CD14-positive monocyte (primary cell): Measurements from ENCODE around the gene DSTYK. TPM values are rescaled to one million over a fixed set of nuclear protein-coding genes. Genes with fewer than 3 reads are reported as not detected.

Experiments
- DNase-seq, 3 donors: peaks; one replicate each; pipeline ENCODE4 v3.0.0-alpha.2; 2011 to 2022
- H2AFZ ChIP-seq: 2 replicates; pipeline ENCODE4 v1.6.0; 2012; ENCODE audit warnings: mild to moderate bottlenecking, low read depth, low read length, inconsistent platforms; ENCODE audit not compliant: insufficient read depth, poor library complexity, severe bottlenecking
- H3K27ac ChIP-seq, 2 donors: 1 replicate in 1 of 2; 2 replicates in 1 of 2; pipeline ENCODE4 v1.5.1; 2012 to 2013; ENCODE audit warnings: low read length in 2 of 2, control low read depth in 1 of 2, inconsistent platforms in 1 of 2, low read depth in 1 of 2, mild to moderate bottlenecking in 1 of 2
- H3K27me3 ChIP-seq, 2 donors: one replicate each; pipeline versions ENCODE4 v1.6.0 to v1.6.1; 2011 to 2013; ENCODE audit warnings: low read length in 2 of 2; ENCODE audit not compliant: control insufficient read depth in 2 of 2, insufficient read depth in 2 of 2
- H3K36me3 ChIP-seq, 2 donors: replicated peaks in 1 of 2; 1 replicate in 1 of 2; 2 replicates in 1 of 2; pipeline versions ENCODE4 v1.5.1 to v1.6.1; 2012 to 2013; ENCODE audit warnings: low read length in 2 of 2, control low read depth in 1 of 2, inconsistent platforms in 1 of 2, mild to moderate bottlenecking in 1 of 2; ENCODE audit not compliant: insufficient read depth in 2 of 2, control insufficient read depth in 1 of 2
- H3K4me1 ChIP-seq, 2 donors: 1 replicate in 1 of 2; 2 replicates in 1 of 2; pipeline versions ENCODE4 v1.5.1 to v1.6.1; 2012 to 2013; ENCODE audit warnings: low read length in 2 of 2, control low read depth in 1 of 2, inconsistent platforms in 1 of 2, mild to moderate bottlenecking in 1 of 2, moderate library complexity in 1 of 2; ENCODE audit not compliant: insufficient read depth in 2 of 2, control insufficient read depth in 1 of 2
- H3K4me2 ChIP-seq: replicated peaks from 2 replicates; pipeline ENCODE3; 2012; ENCODE audit warnings: low read length, moderate library complexity, mild to moderate bottlenecking; ENCODE audit not compliant: poor library complexity, severe bottlenecking; ENCODE audit errors: extremely low read depth
- H3K4me3 ChIP-seq, 3 experiments: fragments of 200-600 bp in 1 of 3; sonication (generic) in 1 of 3; replicated peaks in 1 of 3; 1 replicate in 2 of 3; 2 replicates in 1 of 3; pipeline ENCODE4 v1.5.1; 2011 to 2013; ENCODE audit warnings: low read length in 3 of 3, mild to moderate bottlenecking in 3 of 3, control low read depth in 2 of 3, low read depth in 2 of 3, inconsistent platforms in 1 of 3, moderate library complexity in 1 of 3
- H3K79me2 ChIP-seq: 2 replicates; pipeline ENCODE4 v1.6.0; 2012; ENCODE audit warnings: mild to moderate bottlenecking, control low read depth, inconsistent platforms, low read length, moderate library complexity; ENCODE audit not compliant: insufficient read depth
- H3K9ac ChIP-seq: 2 replicates; pipeline ENCODE4 v1.6.0; 2017; ENCODE audit warnings: low read length, mild to moderate bottlenecking; ENCODE audit not compliant: insufficient read depth, poor library complexity, severe bottlenecking
- H3K9me3 ChIP-seq, 2 donors: replicated peaks in 1 of 2; 1 replicate in 1 of 2; 2 replicates in 1 of 2; pipeline versions ENCODE4 v1.5.1 to v1.6.1; 2012 to 2013; ENCODE audit warnings: low read length in 2 of 2, control low read depth in 1 of 2; ENCODE audit not compliant: control insufficient read depth in 1 of 2, insufficient read depth in 1 of 2
- H4K20me1 ChIP-seq: 2 replicates; pipeline ENCODE4 v1.6.0; 2012; ENCODE audit warnings: mild to moderate bottlenecking, low read length, control low read depth, moderate library complexity; ENCODE audit not compliant: insufficient read depth
- H3K27ac Mint-ChIP-seq, 7 donors: one replicate each; pipeline ENCODE4 v1.8.0; 2020; ENCODE audit warnings: mild to moderate bottlenecking in 7 of 7, mixed read lengths in 7 of 7, moderate library complexity in 6 of 7, inconsistent platforms in 2 of 7
- H3K27me3 Mint-ChIP-seq, 3 donors: one replicate each; pipeline ENCODE4 v1.8.0; 2021 to 2022; ENCODE audit warnings: low read depth in 3 of 3, mild to moderate bottlenecking in 3 of 3, mixed read lengths in 3 of 3, moderate library complexity in 3 of 3, inconsistent platforms in 1 of 3
- H3K36me3 Mint-ChIP-seq, 2 donors: one replicate each; pipeline ENCODE4 v1.8.0; 2020; ENCODE audit warnings: mixed read lengths in 2 of 2, inconsistent platforms in 1 of 2, mild to moderate bottlenecking in 1 of 2
- H3K4me1 Mint-ChIP-seq: one replicate; pipeline ENCODE4 v1.8.0; 2020; ENCODE audit warnings: mild to moderate bottlenecking, mixed read lengths
- H3K4me3 Mint-ChIP-seq, 2 donors: one replicate each; pipeline ENCODE4 v1.8.0; 2020; ENCODE audit warnings: mild to moderate bottlenecking in 2 of 2, mixed read lengths in 2 of 2, moderate library complexity in 1 of 2
- H3K9me3 Mint-ChIP-seq, 7 donors: one replicate each; pipeline ENCODE4 v1.8.0; 2020 to 2022; ENCODE audit warnings: mixed read lengths in 7 of 7, mild to moderate bottlenecking in 6 of 7, moderate library complexity in 6 of 7, inconsistent platforms in 2 of 7
- WGBS: methylation state at CpG from one replicate; pipeline ENCODE4 v1.1.5; 2013; ENCODE audit warnings: missing lambda C conversion rate; ENCODE audit not compliant: insufficient coverage; 5-methylcytosine and 5-hydroxymethylcytosine counted together
- intact Hi-C, 2 donors: fragments of 100-400 bp; cut with micrococcal nuclease; formaldehyde crosslinking; loops; one replicate each; pipeline versions ENCODE4 v1.15.0 to v1.15.1; 2023
- polyA plus RNA-seq, 3 donors: library from polyadenylated mRNA; depleted of rRNA in 1 of 3; unstranded in 2 of 3; stranded (reverse) in 1 of 3; fragments of 300-500 nt in 2 of 3; fragments of >200 nt in 1 of 3; fragmentation: Illumina TruSeq in 2 of 3; gene quantifications; 1 replicate in 2 of 3; 2 replicates in 1 of 3; pipeline ENCODE4 v1.2.3, GENCODE V29; 2012 to 2021
- TF ChIP-seq, protein P1 (sequence below): fragments of 200-600 bp; IDR thresholded peaks from one replicate; pipeline ENCODE4 v1.8.0; 2022; ENCODE audit warnings: antibody characterized with exemption, mild to moderate bottlenecking

DSTYK gene
- polyA plus RNA-seq, 3 donors: 2.9 to 6.5 (median 3.8) TPM

GRCh38 chr1:205255941-205256780, 44.7 kb upstream of the DSTYK start:
- Histone ChIP-seq H2AFZ (peak overlapping the region; percentile 68), H3K27me3 (no peaks in the 10 kb centered on the region), H3K4me3 (no peak overlapping the region), H3K4me2 (no peak overlapping the region), H3K4me1 (peaks cover 8 to 17% of the 10 kb centered on the region in 2 donors), H4K20me1 (no peaks in the 10 kb centered on the region), H3K9ac (no peak overlapping the region), H3K79me2 (no peaks in the 10 kb centered on the region), H3K9me3 (no peaks in the 10 kb centered on the region), H3K27ac (no peak overlapping the region), H3K36me3 (no peaks in the 10 kb centered on the region)
- TF ChIP-seq, protein P1, sequence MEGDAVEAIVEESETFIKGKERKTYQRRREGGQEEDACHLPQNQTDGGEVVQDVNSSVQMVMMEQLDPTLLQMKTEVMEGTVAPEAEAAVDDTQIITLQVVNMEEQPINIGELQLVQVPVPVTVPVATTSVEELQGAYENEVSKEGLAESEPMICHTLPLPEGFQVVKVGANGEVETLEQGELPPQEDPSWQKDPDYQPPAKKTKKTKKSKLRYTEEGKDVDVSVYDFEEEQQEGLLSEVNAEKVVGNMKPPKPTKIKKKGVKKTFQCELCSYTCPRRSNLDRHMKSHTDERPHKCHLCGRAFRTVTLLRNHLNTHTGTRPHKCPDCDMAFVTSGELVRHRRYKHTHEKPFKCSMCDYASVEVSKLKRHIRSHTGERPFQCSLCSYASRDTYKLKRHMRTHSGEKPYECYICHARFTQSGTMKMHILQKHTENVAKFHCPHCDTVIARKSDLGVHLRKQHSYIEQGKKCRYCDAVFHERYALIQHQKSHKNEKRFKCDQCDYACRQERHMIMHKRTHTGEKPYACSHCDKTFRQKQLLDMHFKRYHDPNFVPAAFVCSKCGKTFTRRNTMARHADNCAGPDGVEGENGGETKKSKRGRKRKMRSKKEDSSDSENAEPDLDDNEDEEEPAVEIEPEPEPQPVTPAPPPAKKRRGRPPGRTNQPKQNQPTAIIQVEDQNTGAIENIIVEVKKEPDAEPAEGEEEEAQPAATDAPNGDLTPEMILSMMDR: peak; percentile 85
- no peak overlapping the region for H3K4me3 Mint-ChIP-seq
- no peaks in the 10 kb centered on the region for H3K9me3 Mint-ChIP-seq
- intact Hi-C loops: loop anchor here (5.0 to 10.0 kb wide), 3 partner anchors 131 to 269 kb away; partner anchors contain the start of gene RBBP5 (in 2 of the 2)
- H3K27ac Mint-ChIP-seq: no peak overlapping the region
- peaks cover 16% of the 10 kb centered on the region for H3K4me1 Mint-ChIP-seq
- WGBS: 28% methylated on average over 4 of the region's 8 CpGs
- H3K36me3 Mint-ChIP-seq: no peaks in the 10 kb centered on the region
- DNase-seq: peak; percentile 80 to 85 (median 84)
- peaks cover 0 to 6% (median 5%) of the 10 kb centered on the region in 3 donors for H3K27me3 Mint-ChIP-seq

DNA sequence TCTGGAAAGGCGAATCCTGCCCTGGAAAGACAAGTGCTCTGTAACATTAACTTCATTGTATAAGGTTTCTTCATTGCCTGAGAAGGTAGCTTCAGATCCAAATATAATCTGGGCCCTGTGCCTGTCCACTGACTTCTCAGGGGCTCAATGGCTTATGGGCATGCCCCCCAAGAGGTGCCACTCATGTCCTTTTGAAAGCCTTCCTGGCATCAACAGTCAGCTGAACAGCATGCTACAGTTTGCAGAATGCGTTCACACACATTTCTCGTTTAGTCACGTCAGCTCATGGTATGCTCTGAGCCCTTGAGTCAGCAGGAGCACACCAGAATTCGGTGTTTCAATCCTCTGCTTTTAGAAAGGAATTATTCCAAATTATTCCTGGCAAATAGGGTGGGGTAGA, 40.1 kb upstream of the DSTYK start:
- H3K4me1 ChIP-seq: no peaks in the 10 kb centered on the region
- H3K4me3 ChIP-seq: no peak overlapping the region
- TF ChIP-seq, protein P1: no peak
- H3K4me2 ChIP-seq: no peak overlapping the region
- no peaks in the 10 kb centered on the region for H3K36me3 ChIP-seq
- peaks cover 0 to 6% (median 4%) of the 10 kb centered on the region in 3 donors for H3K27me3 Mint-ChIP-seq
- no peak overlapping the region for H3K27ac ChIP-seq
- H3K9me3 ChIP-seq: no peaks in the 10 kb centered on the region
- H3K79me2 ChIP-seq: no peaks in the 10 kb centered on the region
- peaks cover 5% of the 10 kb centered on the region for H3K4me1 Mint-ChIP-seq
- DNase-seq: no peak
- no peaks in the 10 kb centered on the region for H3K36me3 Mint-ChIP-seq
- H3K4me3 Mint-ChIP-seq: no peak overlapping the region
- H3K9ac ChIP-seq: no peak overlapping the region
- H3K9me3 Mint-ChIP-seq: no peaks in the 10 kb centered on the region
- no peaks in the 10 kb centered on the region for H3K27me3 ChIP-seq
- H4K20me1 ChIP-seq: no peaks in the 10 kb centered on the region
- WGBS: 95% methylated on average over 4 of the region's 5 CpGs
- H3K27ac Mint-ChIP-seq: no peak overlapping the region
- no peak overlapping the region for H2AFZ ChIP-seq
- intact Hi-C loops: loop anchor here in 1 of 2 donors (10.0 kb wide), 1 partner anchor 127 kb away; the partner anchor contains the start of gene RBBP5
